SK-N-SH (cell line): ENCODE measurements around the gene ADPGK. TPM values are rescaled to one million over a fixed set of nuclear protein-coding genes. Genes with fewer than 3 reads are reported as not detected.

ENCODE experiments used
- CTCF ChIA-PET: fragments of 300-600, 350-600 bp; formaldehyde crosslinking; extraction: SDS; loops from one replicate; lab custom pipeline; 2021; lab: Yijun Ruan, JAX
- POLR2A ChIA-PET: fragments of 350-600 bp; sonication (Branson Sonifier 250); formaldehyde crosslinking; extraction: SDS; loops from one replicate; lab custom pipeline; 2020; ENCODE audit warnings: antibody characterized with exemption, inconsistent platforms; lab: Yijun Ruan, JAX
- DNase-seq: peaks from one replicate; pipeline ENCODE4 v3.0.0; 2012
- H2AFZ ChIP-seq: fragments of 200-600 bp; sonication (generic); 2 replicates; pipeline ENCODE4 v1.8.1; 2016; ENCODE audit warnings: antibody characterized with exemption, mild to moderate bottlenecking, low read depth
- H3F3A ChIP-seq: fragments of 200-600 bp; sonication (generic); replicated peaks from 2 replicates; pipeline ENCODE3; 2016; ENCODE audit warnings: antibody characterized with exemption, mild to moderate bottlenecking; ENCODE audit not compliant: insufficient read depth
- H3K27ac ChIP-seq, 2 experiments: fragments of 200-500 bp in 1 of 2; fragments of 200-600 bp in 1 of 2; sonication (Bioruptor generic) in 1 of 2; sonication (generic), shearing (Covaris generic) in 1 of 2; 2 replicates each; pipeline versions ENCODE4 v1.5.1 to v1.6.1; 2014 to 2016; ENCODE audit warnings: low read depth in 2 of 2, inconsistent platforms in 1 of 2, low read length in 1 of 2, mild to moderate bottlenecking in 1 of 2, mixed read lengths in 1 of 2
- H3K27me3 ChIP-seq: fragments of 200-600 bp; sonication (generic), shearing (Covaris generic); 2 replicates; pipeline ENCODE4 v1.6.1; 2016; ENCODE audit warnings: mixed run types; ENCODE audit not compliant: insufficient read depth
- H3K36me3 ChIP-seq, 2 experiments: fragments of 200-500 bp in 1 of 2; fragments of 200-600 bp in 1 of 2; sonication (Bioruptor generic) in 1 of 2; sonication (generic) in 1 of 2; replicated peaks in 1 of 2; 2 replicates each; pipeline versions ENCODE3 to v1.5.1; 2014 to 2016; ENCODE audit warnings: low read length in 1 of 2, mild to moderate bottlenecking in 1 of 2; ENCODE audit not compliant: insufficient read depth in 2 of 2, control insufficient read depth in 1 of 2
- H3K4me1 ChIP-seq, 2 experiments: fragments of 200-500 bp in 1 of 2; fragments of 200-600 bp in 1 of 2; sonication (Bioruptor generic) in 1 of 2; sonication (generic), shearing (Covaris generic) in 1 of 2; 2 replicates each; pipeline versions ENCODE4 v1.5.1 to v1.6.1; 2014 to 2016; ENCODE audit warnings: low read depth in 1 of 2, low read length in 1 of 2, mixed run types in 1 of 2; ENCODE audit not compliant: insufficient read depth in 2 of 2, control insufficient read depth in 1 of 2
- H3K4me2 ChIP-seq: fragments of 200-600 bp; sonication (generic), shearing (Covaris generic); 2 replicates; pipeline ENCODE4 v1.6.1; 2017; ENCODE audit warnings: mixed run types
- H3K4me3 ChIP-seq, 2 experiments: fragments of 200-500 bp in 1 of 2; fragments of 200-600 bp in 1 of 2; sonication (Bioruptor generic) in 1 of 2; sonication (generic), shearing (Covaris generic) in 1 of 2; 2 replicates each; pipeline versions ENCODE4 v1.5.1 to v1.8.1; 2014 to 2016; ENCODE audit warnings: low read depth in 2 of 2, inconsistent platforms in 1 of 2, low read length in 1 of 2, mild to moderate bottlenecking in 1 of 2, mixed read lengths in 1 of 2, moderate library complexity in 1 of 2
- H3K79me2 ChIP-seq: fragments of 200-600 bp; sonication (generic); 2 replicates; pipeline ENCODE4 v1.8.1; 2017; ENCODE audit warnings: mild to moderate bottlenecking; ENCODE audit not compliant: insufficient read depth
- H3K9ac ChIP-seq: fragments of 200-600 bp; sonication (generic); 2 replicates; pipeline ENCODE4 v1.6.1; 2017; ENCODE audit warnings: mixed run types
- H3K9me2 ChIP-seq: fragments of 200-600 bp; sonication (generic); 2 replicates; pipeline ENCODE4 v1.6.1; 2017; ENCODE audit warnings: mixed run types
- H3K9me3 ChIP-seq: fragments of 200-600 bp; sonication (generic); 2 replicates; pipeline ENCODE4 v1.6.1; 2017; ENCODE audit warnings: mixed run types, mild to moderate bottlenecking, moderate library complexity
- H4K20me1 ChIP-seq: fragments of 200-600 bp; sonication (generic); 2 replicates; pipeline ENCODE4 v1.6.1; 2017; ENCODE audit warnings: mild to moderate bottlenecking, mixed run types; ENCODE audit not compliant: insufficient read depth
- CHD2 ChIP-seq: fragments of 150-350 bp; IDR thresholded peaks from 2 replicates; pipeline ENCODE4 v1.6.1; 2018; ENCODE audit warnings: low read length; ENCODE audit not compliant: partially characterized antibody
- ELF1 ChIP-seq: IDR thresholded peaks from 2 replicates; pipeline ENCODE4 v1.4.0; 2012
- EP300 ChIP-seq, 2 experiments: IDR thresholded peaks; 2 replicates each; pipeline versions ENCODE4 v1.4.0 to v1.6.1; 2012; ENCODE audit warnings: borderline replicate concordance in 1 of 2, low read depth in 1 of 2, low read length in 1 of 2
- FOSL2 ChIP-seq: IDR thresholded peaks from 2 replicates; pipeline ENCODE4 v1.4.0; 2012; ENCODE audit warnings: low read depth, mild to moderate bottlenecking, moderate library complexity, borderline replicate concordance
- FOXJ3 ChIP-seq: sonication (generic); formaldehyde crosslinking; IDR thresholded peaks from 2 replicates; pipeline ENCODE4 v1.5.1; 2020; ENCODE audit warnings: mild to moderate bottlenecking, missing genetic modification reagents
- FOXM1 ChIP-seq: IDR thresholded peaks from 2 replicates; pipeline ENCODE4 v1.4.0; 2012; ENCODE audit warnings: low read depth, mild to moderate bottlenecking
- JUND ChIP-seq: IDR thresholded peaks from 2 replicates; pipeline ENCODE4 v1.4.0; 2012
- MXI1 ChIP-seq: IDR thresholded peaks from 2 replicates; pipeline ENCODE4 v1.6.1; 2012; ENCODE audit warnings: mild to moderate bottlenecking, low read depth, low read length, improper control_type of control experiment
- NFIC ChIP-seq: IDR thresholded peaks from 2 replicates; pipeline ENCODE4 v1.4.0; 2012; ENCODE audit warnings: borderline replicate concordance
- NRF1 ChIP-seq: IDR thresholded peaks from 2 replicates; pipeline ENCODE4 v1.6.1; 2012; ENCODE audit warnings: low read depth, mild to moderate bottlenecking, low read length
- PBX3 ChIP-seq: IDR thresholded peaks from 2 replicates; pipeline ENCODE4; 2012
- POLR2AphosphoS5 ChIP-seq: IDR thresholded peaks from 2 replicates; pipeline ENCODE4 v1.6.1; 2012; ENCODE audit warnings: low read depth, low read length
- RAD21 ChIP-seq: IDR thresholded peaks from 2 replicates; pipeline ENCODE4 v1.6.1; 2012; ENCODE audit warnings: mild to moderate bottlenecking, low read length
- REST ChIP-seq: IDR thresholded peaks from 2 replicates; pipeline ENCODE4 v1.6.1; 2012; ENCODE audit warnings: mild to moderate bottlenecking, low read depth, low read length, moderate library complexity
- RFX5 ChIP-seq: IDR thresholded peaks from 2 replicates; pipeline ENCODE4 v1.6.1; 2012; ENCODE audit warnings: mild to moderate bottlenecking, improper control_type of control experiment, low read length
- SIN3A ChIP-seq: IDR thresholded peaks from 2 replicates; pipeline ENCODE4 v1.6.1; 2012; ENCODE audit warnings: low read depth, mild to moderate bottlenecking, low read length, moderate library complexity, borderline replicate concordance
- SMC3 ChIP-seq: IDR thresholded peaks from 2 replicates; pipeline ENCODE4 v1.6.1; 2012; ENCODE audit warnings: low read depth, low read length, improper control_type of control experiment
- TAF1 ChIP-seq: IDR thresholded peaks from 2 replicates; pipeline ENCODE4 v1.6.1; 2012; ENCODE audit warnings: low read depth, mild to moderate bottlenecking, low read length, moderate library complexity, borderline replicate concordance
- TEAD4 ChIP-seq: IDR thresholded peaks from 2 replicates; pipeline ENCODE4 v1.4.0; 2012; ENCODE audit warnings: mild to moderate bottlenecking, borderline replicate concordance; ENCODE audit not compliant: insufficient read depth
- WGBS: methylation state at CpG from one replicate; pipeline ENCODE4 v1.1.6; 2017; ENCODE audit warnings: low lambda C conversion rate; 5-methylcytosine and 5-hydroxymethylcytosine counted together
- polyA plus RNA-seq, 3 experiments: library from polyadenylated mRNA; depleted of rRNA; stranded (reverse); fragments of >200 nt; gene quantifications; 2 replicates each; pipeline ENCODE4 v1.2.3, GENCODE V29; 2012

ADPGK gene
- polyA plus RNA-seq, 1 of the 3 experiments (the other 2 are of a cell fraction), result 57.3 TPM

- no peak for DNase-seq
- Histone ChIP-seq H3K79me2 (no peaks in the 10 kb centered on the region), H2AFZ (no peak overlapping the region), H3K36me3 (no peaks in the 10 kb centered on the region), H3K9me3 (no peaks in the 10 kb centered on the region), H4K20me1 (no peaks in the 10 kb centered on the region), H3F3A (no peaks in the 10 kb centered on the region), H3K4me3 (no peak overlapping the region), H3K27me3 (no peaks in the 10 kb centered on the region), H3K4me1 (peaks cover 0 to 2% of the 10 kb centered on the region in 2 experiments; a peak in 1 of 4 replicates), H3K4me2 (no peak overlapping the region), H3K9me2 (no peaks in the 10 kb centered on the region), H3K9ac (no peak overlapping the region), H3K27ac (no peak overlapping the region)
- CTCF ChIA-PET, result no interaction called here
- 38% methylated on average over 1 of the region's 1 CpG for WGBS
- TF ChIP-seq MXI1, result no peak
- no peak for TF ChIP-seq FOXJ3
- POLR2A ChIA-PET, result no interaction called here
Measured at GRCh38 chr15:72790302-72790910, 6.8 kb upstream of the ADPGK start.

- no peak overlapping the region for H3K4me3 ChIP-seq
- H3K27me3 ChIP-seq, result no peaks in the 10 kb centered on the region
- H3K27ac ChIP-seq, result no peak overlapping the region
- no peak overlapping the region for H2AFZ ChIP-seq
- H3F3A ChIP-seq, result peaks cover 14% of the 10 kb centered on the region
- DNase-seq, result no peak
- no peaks in the 10 kb centered on the region for H4K20me1 ChIP-seq
- peaks cover 0 to 13% of the 10 kb centered on the region in 2 experiments; a peak in 2 of 4 replicates for H3K4me1 ChIP-seq
- no peaks in the 10 kb centered on the region for H3K9me2 ChIP-seq
- 81% methylated on average over 1 of the region's 1 CpG for WGBS
- no peaks in the 10 kb centered on the region for H3K36me3 ChIP-seq
- TF ChIP-seq SIN3A (no peak), NRF1 (no peak), RFX5 (no peak), FOSL2 (no peak), CHD2 (no peak), FOXM1 (no peak), TAF1 (no peak), FOXJ3 (no peak), PBX3 (no peak), NFIC (no peak), SMC3 (no peak), ELF1 (no peak), TEAD4 (no peak), REST (no peak), JUND (no peak), RAD21 (no peak), EP300 (IDR thresholded peaks at IDR 0.05; ENCODE audit: borderline replicate concordance in 1 of 2, low read depth in 1 of 2, low read length in 1 of 2) (no peak), POLR2AphosphoS5 (no peak)
- H3K9me3 ChIP-seq, result no peaks in the 10 kb centered on the region
- no peak overlapping the region for H3K9ac ChIP-seq
- ChIA-PET CTCF (interaction anchor here (1.4 kb wide), 1 partner anchor 484 kb away, joined by 3 read pairs; no protein-coding TSS in a partner anchor), POLR2A (no interaction called here)
- peaks cover 9% of the 10 kb centered on the region for H3K79me2 ChIP-seq
- H3K4me2 ChIP-seq, result no peak overlapping the region
Measured at GRCh38 chr15:72787526-72787925, 4.0 kb upstream of the ADPGK start.
